Testis (tissue), 3 donors: Measurements from ENCODE around the gene PRSS16. TPM values are rescaled to one million over a fixed set of nuclear protein-coding genes. Genes with fewer than 3 reads are reported as not detected.
"Not testable (repeated sequence)": the region's sequence is repeated elsewhere in the genome, so short reads cannot be mapped to it uniquely, and the experiment has no call there.

Source experiments
- DNase-seq: peaks from one replicate; pipeline ENCODE4 v3.0.0-alpha.2; 2019
- H3K27ac ChIP-seq, 2 donors: fragments of 200-600 bp; sonication (generic); one replicate each; pipeline ENCODE4 v1.5.1; 2019
- H3K27me3 ChIP-seq: fragments of 200-600 bp; sonication (generic); one replicate; pipeline ENCODE4 v1.5.1; 2019
- H3K36me3 ChIP-seq: fragments of 200-600 bp; sonication (generic); one replicate; pipeline ENCODE4 v1.5.1; 2017; ENCODE audit warnings: low read depth; ENCODE audit errors: missing control alignments
- H3K4me1 ChIP-seq: fragments of 200-600 bp; sonication (generic); one replicate; pipeline ENCODE4 v1.5.1; 2019
- H3K4me3 ChIP-seq, 2 donors: fragments of 200-600 bp; sonication (generic); one replicate each; pipeline ENCODE4 v1.5.1; 2017 to 2019
- H3K9me3 ChIP-seq: fragments of 200-600 bp; sonication (generic); one replicate; pipeline ENCODE4 v1.5.1; 2017
- CTCF ChIP-seq, 3 experiments: fragments of 450-650 bp in 2 of 3; fragments of 200-600 bp in 1 of 3; sonication (generic) in 1 of 3; IDR thresholded peaks; one replicate each; pipeline ENCODE4 v1.5.1; 2016 to 2019; ENCODE audit warnings: antibody characterized with exemption in 3 of 3, mild to moderate bottlenecking in 2 of 3, moderate library complexity in 1 of 3
- POLR2A ChIP-seq: fragments of 450-650 bp; IDR thresholded peaks from one replicate; pipeline ENCODE4 v1.6.1; 2017; ENCODE audit warnings: antibody characterized with exemption, mild to moderate bottlenecking, moderate library complexity
- WGBS, 2 donors: methylation state at CpG; one replicate each; pipeline ENCODE4 v1.1.5; 2018; 5-methylcytosine and 5-hydroxymethylcytosine counted together
- intact Hi-C: fragments of 100-400 bp; cut with DNase I; formaldehyde crosslinking; loops from one replicate; pipeline ENCODE4 v1.15.1; 2023; ENCODE audit warnings: low total_unique reads
- polyA plus RNA-seq: library from polyadenylated mRNA; stranded (reverse); fragments of 350-450 nt; fragmentation: Illumina TruSeq; extraction: RNeasy Lipid Tissue Mini Kit (QIAGEN cat#74804); gene quantifications from one replicate; pipeline ENCODE4 v1.2.3, GENCODE V29; 2014; ENCODE audit warnings: low read depth, low replicate concordance; ENCODE audit not compliant: insufficient read depth
- total RNA-seq, 2 donors: library from RNA; depleted of rRNA; stranded (reverse); fragments of >200 nt; gene quantifications; one replicate each; pipeline ENCODE4 v1.2.3, GENCODE V29; 2016

The PRSS16 gene
- total and polyA plus RNA-seq, 3 donors from 2014 or later: 4.5 to 8.6 (median 7.9) TPM

GRCh38 chr6:27216874-27217273, 30.6 kb upstream of the PRSS16 start:
- intact Hi-C loops: no loop called here
- Histone ChIP-seq H3K9me3 (no peaks in the 10 kb centered on the region), H3K4me1 (no peaks in the 10 kb centered on the region), H3K27ac (no peak overlapping the region), H3K27me3 (no peaks in the 10 kb centered on the region), H3K36me3 (no peaks in the 10 kb centered on the region), H3K4me3 (peak overlapping the region; percentile 15 to 45)
- TF ChIP-seq POLR2A (no peak), CTCF (IDR thresholded peaks at IDR 0.05) (no peak)
- DNase-seq: no peak
- WGBS, 2 donors: 56 to 75% methylated on average over 21 of the region's 21 CpGs

GRCh38 chr6:27222971-27223370, 24.5 kb upstream of the PRSS16 start:
- DNase-seq, H3K4me3 ChIP-seq, H3K9me3 ChIP-seq, H3K4me1 ChIP-seq, H3K27me3 ChIP-seq, H3K36me3 ChIP-seq, H3K27ac ChIP-seq, intact Hi-C loops: not testable (repeated sequence)
- WGBS, 2 donors: 73 to 86% methylated on average over 11 to 15 of the region's 15 CpGs

GRCh38 chr6:27224729-27225128, 22.8 kb upstream of the PRSS16 start:
- H3K27me3 ChIP-seq: no peaks in the 10 kb centered on the region
- 57 to 67% methylated on average over 4 of the region's 4 CpGs for WGBS, 2 donors
- no peak for DNase-seq
- no peak overlapping the region for H3K27ac ChIP-seq
- TF ChIP-seq CTCF (IDR thresholded peaks at IDR 0.05): no peak
- no peak for TF ChIP-seq POLR2A
- H3K9me3 ChIP-seq: no peaks in the 10 kb centered on the region
- no peaks in the 10 kb centered on the region for H3K4me1 ChIP-seq
- intact Hi-C loops: no loop called here
- H3K36me3 ChIP-seq: no peaks in the 10 kb centered on the region
- no peak overlapping the region for H3K4me3 ChIP-seq

GRCh38 chr6:27228963-27229477, 18.5 kb upstream of the PRSS16 start:
- WGBS, 2 donors: 44 to 59% methylated on average over 5 of the region's 5 CpGs
- no peaks in the 10 kb centered on the region for H3K4me1 ChIP-seq

GRCh38 chr6:27230758-27231111, 16.8 kb upstream of the PRSS16 start:
- Histone ChIP-seq H3K27me3 (no peaks in the 10 kb centered on the region), H3K4me3 (no peak overlapping the region)
- intact Hi-C loops: no loop called here

More at GRCh38 chr6:27228963-27229477, 18.5 kb upstream of the PRSS16 start:
- intact Hi-C loops: no loop called here
- Histone ChIP-seq H3K27me3 (no peaks in the 10 kb centered on the region), H3K9me3 (no peaks in the 10 kb centered on the region), H3K4me3 (no peak overlapping the region), H3K27ac (no peak overlapping the region), H3K36me3 (no peaks in the 10 kb centered on the region)
- TF ChIP-seq POLR2A: no peak
- no peak for TF ChIP-seq CTCF (IDR thresholded peaks at IDR 0.05)
- no peak for DNase-seq

More at GRCh38 chr6:27230758-27231111, 16.8 kb upstream of the PRSS16 start:
- Histone ChIP-seq H3K9me3 (no peaks in the 10 kb centered on the region), H3K36me3 (no peaks in the 10 kb centered on the region), H3K27ac (no peak overlapping the region), H3K4me1 (no peaks in the 10 kb centered on the region)
- 23 to 29% methylated on average over 7 of the region's 7 CpGs for WGBS, 2 donors
- no peak for TF ChIP-seq POLR2A
- no peak for TF ChIP-seq CTCF (IDR thresholded peaks at IDR 0.05)
- no peak for DNase-seq
